Suprapubic skin (tissue), 4 donors: Measurements from ENCODE around the gene ITGAL.

ENCODE experiments used
- CTCF ChIP-seq, 2 donors: fragments of 200-600 bp in 1 of 2; fragments of 450-650 bp in 1 of 2; sonication (generic) in 1 of 2; IDR thresholded peaks; one replicate each; pipeline ENCODE4 v1.5.1; 2016 to 2019; ENCODE audit warnings: antibody characterized with exemption in 2 of 2, mild to moderate bottlenecking in 1 of 2, moderate library complexity in 1 of 2
- EP300 ChIP-seq: sonication (generic); formaldehyde crosslinking; IDR thresholded peaks from one replicate; pipeline ENCODE4 v1.6.1; 2017; ENCODE audit warnings: antibody characterized with exemption
- POLR2AphosphoS5 ChIP-seq, 3 donors: sonication (generic); formaldehyde crosslinking; IDR thresholded peaks; one replicate each; pipeline ENCODE4 v1.6.1; 2017; ENCODE audit warnings: antibody characterized with exemption in 3 of 3

- TF ChIP-seq CTCF (IDR thresholded peaks at IDR 0.05) (no peak), POLR2AphosphoS5 (IDR thresholded peaks at IDR 0.05) (no peak), EP300 (no peak)
These were observed 22.2 kb downstream of the ITGAL start for GRCh38 chr16:30494709-30495108.
